Astrocyte of the hippocampus (primary cell): ENCODE data around the gene TSEN34.
"Not testable (repeated sequence)": the region's sequence is repeated elsewhere in the genome, so short reads cannot be mapped to it uniquely, and the experiment has no call there.

Experiments used
- DNase-seq: peaks from one replicate; pipeline ENCODE4 v3.0.0; 2011; ENCODE audit warnings: low read depth, low spot score

TSEN34 gene

GRCh38 chr19:54239491-54240371, 48.6 kb downstream of the TSEN34 start:
- not testable (repeated sequence) for DNase-seq

GRCh38 chr19:54240372-54241336, 49.5 kb downstream of the TSEN34 start:
- DNase-seq: not testable (repeated sequence)

- DNase-seq: not testable (repeated sequence)
These were observed 51.1 kb downstream of the TSEN34 start for GRCh38 chr19:54242234-54242633.

- DNase-seq: not testable (repeated sequence)
These were observed 51.5 kb downstream of the TSEN34 start, which contains the start of gene LILRA6 for GRCh38 chr19:54242646-54243045. LILRA6 (minus strand) TSS chr19:54242790.

GRCh38 chr19:54243809-54244208, 52.7 kb downstream of the TSEN34 start:
- DNase-seq: not testable (repeated sequence)
